Astrocyte (in vitro differentiated cells and primary cell): Measurements from ENCODE around the gene CTXND1. TPM values are rescaled to one million over a fixed set of nuclear protein-coding genes. Genes with fewer than 3 reads are reported as not detected.

Experiments
- DNase-seq: peaks from one replicate; pipeline ENCODE4 v3.0.0-alpha.2; 2010; ENCODE audit warnings: low read depth
- FAIRE-seq: peaks from 2 replicates; lab custom pipeline; 2011; peaks lifted over from hg19 to GRCh38; lab: Jason Lieb, UNC
- H2AFZ ChIP-seq: 2 replicates; pipeline ENCODE4 v1.6.0; 2012; ENCODE audit warnings: low read depth, low read length, inconsistent platforms
- H3K27ac ChIP-seq: 2 replicates; pipeline ENCODE4 v1.5.1; 2011; ENCODE audit warnings: low read depth, low read length, inconsistent platforms
- H3K27me3 ChIP-seq: 2 replicates; pipeline ENCODE4 v1.6.0; 2011; ENCODE audit warnings: low read length, inconsistent platforms; ENCODE audit not compliant: insufficient read depth
- H3K36me3 ChIP-seq: 2 replicates; pipeline ENCODE4 v1.5.1; 2011; ENCODE audit warnings: low read length, inconsistent platforms; ENCODE audit not compliant: insufficient read depth
- H3K4me1 ChIP-seq: 2 replicates; pipeline ENCODE4 v1.5.1; 2011; ENCODE audit warnings: low read length, inconsistent platforms; ENCODE audit not compliant: insufficient read depth
- H3K4me2 ChIP-seq: 2 replicates; pipeline ENCODE4 v1.6.0; 2012; ENCODE audit warnings: low read length, inconsistent platforms
- H3K4me3 ChIP-seq: 2 replicates; pipeline ENCODE4 v1.5.1; 2011; ENCODE audit warnings: low read depth, mild to moderate bottlenecking, low read length, inconsistent platforms; ENCODE audit not compliant: insufficient read depth
- H3K79me2 ChIP-seq: 2 replicates; pipeline ENCODE4 v1.6.0; 2012; ENCODE audit warnings: mild to moderate bottlenecking, low read length, inconsistent platforms; ENCODE audit not compliant: insufficient read depth
- H3K9ac ChIP-seq: 2 replicates; pipeline ENCODE4 v1.6.0; 2012; ENCODE audit warnings: mild to moderate bottlenecking, low read length, inconsistent platforms
- H3K9me3 ChIP-seq: 2 replicates; pipeline ENCODE4 v1.5.1; 2012; ENCODE audit warnings: low read depth, mild to moderate bottlenecking, low read length, inconsistent platforms; ENCODE audit not compliant: insufficient read depth
- H4K20me1 ChIP-seq: 2 replicates; pipeline ENCODE4 v1.6.0; 2012; ENCODE audit warnings: low read length, inconsistent platforms; ENCODE audit not compliant: insufficient read depth
- H3K27ac Mint-ChIP-seq: one replicate; pipeline ENCODE4 v1.8.0; 2021; ENCODE audit warnings: mild to moderate bottlenecking, mixed read lengths; ENCODE audit not compliant: unreplicated experiment
- H3K27me3 Mint-ChIP-seq: one replicate; pipeline ENCODE4 v1.8.0; 2021; ENCODE audit warnings: low read depth, mixed read lengths; ENCODE audit not compliant: unreplicated experiment
- H3K36me3 Mint-ChIP-seq: one replicate; pipeline ENCODE4 v1.8.0; 2021; ENCODE audit warnings: low read depth, mixed read lengths; ENCODE audit not compliant: unreplicated experiment
- H3K4me1 Mint-ChIP-seq: one replicate; pipeline ENCODE4 v1.8.0; 2021; ENCODE audit warnings: low read depth, mixed read lengths; ENCODE audit not compliant: unreplicated experiment
- H3K4me3 Mint-ChIP-seq: one replicate; pipeline ENCODE4 v1.8.0; 2021; ENCODE audit warnings: mild to moderate bottlenecking, moderate library complexity, mixed read lengths; ENCODE audit not compliant: unreplicated experiment
- H3K9me3 Mint-ChIP-seq: one replicate; pipeline ENCODE4 v1.8.0; 2021; ENCODE audit warnings: mild to moderate bottlenecking, mixed read lengths; ENCODE audit not compliant: unreplicated experiment
- CTCF ChIP-seq: IDR thresholded peaks from 2 replicates; pipeline ENCODE4 v1.5.1; 2011; ENCODE audit warnings: low read depth, mild to moderate bottlenecking, inconsistent platforms, low read length, moderate library complexity; ENCODE audit not compliant: insufficient read depth
- EZH2 ChIP-seq: IDR thresholded peaks from 2 replicates; pipeline ENCODE4 v1.6.1; 2012; ENCODE audit warnings: mild to moderate bottlenecking, low read length, inconsistent platforms; ENCODE audit not compliant: insufficient read depth
- total RNA-seq: library from RNA; stranded (reverse); gene quantifications from 2 replicates; pipeline ENCODE4 v1.2.1, GENCODE V29; 2021

The CTXND1 gene
- total RNA-seq, 1 donor from 2014 or later = not detected

GRCh38 chr15:80179025-80179759 lies 72.8 kb downstream of the CTXND1 start:
- peak overlapping the region; percentile 20 for H3K9ac ChIP-seq
- H3K27me3 ChIP-seq = no peaks in the 10 kb centered on the region
- H3K9me3 ChIP-seq = no peaks in the 10 kb centered on the region
- peak overlapping the region; percentile 16 for H2AFZ ChIP-seq
- Mint-ChIP-seq H3K4me3 (no peak overlapping the region), H3K27me3 (no peaks in the 10 kb centered on the region), H3K36me3 (peaks cover 48% of the 10 kb centered on the region), H3K9me3 (peaks cover 5% of the 10 kb centered on the region), H3K4me1 (peaks cover 9% of the 10 kb centered on the region), H3K27ac (peak overlapping the region; percentile 63)
- H3K4me3 ChIP-seq = no peak overlapping the region
- H3K4me2 ChIP-seq = peak overlapping the region; percentile 70
- H3K4me1 ChIP-seq = peaks cover 22% of the 10 kb centered on the region
- TF ChIP-seq EZH2 (no peak), CTCF (no peak)
- peak; percentile 99 for FAIRE-seq
- no peaks in the 10 kb centered on the region for H4K20me1 ChIP-seq
- H3K79me2 ChIP-seq = no peaks in the 10 kb centered on the region
- peak overlapping the region; percentile 60 for H3K27ac ChIP-seq
- peaks cover 3% of the 10 kb centered on the region for H3K36me3 ChIP-seq
- DNase-seq = peak; percentile 93

GRCh38 chr15:80177156-80177555 lies 74.9 kb downstream of the CTXND1 start:
- Histone ChIP-seq H3K27ac (no peak overlapping the region), H4K20me1 (peaks cover 5% of the 10 kb centered on the region), H3K36me3 (peaks cover 3% of the 10 kb centered on the region), H3K79me2 (no peaks in the 10 kb centered on the region), H3K27me3 (no peaks in the 10 kb centered on the region), H3K4me3 (no peak overlapping the region), H2AFZ (no peak overlapping the region), H3K4me1 (peaks cover 22% of the 10 kb centered on the region), H3K9me3 (no peaks in the 10 kb centered on the region), H3K4me2 (no peak overlapping the region), H3K9ac (no peak overlapping the region)
- Mint-ChIP-seq H3K4me3 (no peak overlapping the region), H3K9me3 (peaks cover 5% of the 10 kb centered on the region), H3K27ac (no peak overlapping the region), H3K27me3 (no peaks in the 10 kb centered on the region), H3K36me3 (peaks cover 43% of the 10 kb centered on the region), H3K4me1 (peaks cover 9% of the 10 kb centered on the region)
- TF ChIP-seq EZH2 (no peak), CTCF (no peak)
- FAIRE-seq (no peak), DNase-seq (no peak)

- TF ChIP-seq EZH2 = no peak
- no peaks in the 10 kb centered on the region for H3K9me3 ChIP-seq
- no peak for DNase-seq
- no peak overlapping the region for H3K9ac ChIP-seq
- Mint-ChIP-seq H3K27me3 (no peaks in the 10 kb centered on the region), H3K9me3 (peaks cover 5% of the 10 kb centered on the region), H3K36me3 (peaks cover 41% of the 10 kb centered on the region), H3K4me1 (peaks cover 9% of the 10 kb centered on the region), H3K27ac (no peak overlapping the region), H3K4me3 (no peak overlapping the region)
- H3K27me3 ChIP-seq = no peaks in the 10 kb centered on the region
- H3K4me3 ChIP-seq = no peak overlapping the region
- no peaks in the 10 kb centered on the region for H3K79me2 ChIP-seq
- H4K20me1 ChIP-seq = peaks cover 5% of the 10 kb centered on the region
- peaks cover 3% of the 10 kb centered on the region for H3K36me3 ChIP-seq
- H2AFZ ChIP-seq = no peak overlapping the region
- FAIRE-seq = no peak
- no peak overlapping the region for H3K4me2 ChIP-seq
- peaks cover 22% of the 10 kb centered on the region for H3K4me1 ChIP-seq
- H3K27ac ChIP-seq = no peak overlapping the region
These were observed 75.6 kb downstream of the CTXND1 start for GRCh38 chr15:80176443-80176842.
